Panc1 (cell line): ENCODE measurements around the gene NADSYN1. TPM values are rescaled to one million over a fixed set of nuclear protein-coding genes. Genes with fewer than 3 reads are reported as not detected.
"Not testable (repeated sequence)": the region's sequence is repeated elsewhere in the genome, so short reads cannot be mapped to it uniquely, and the experiment has no call there.

Source experiments
- ATAC-seq: fragments of 200-7000 bp; cut with Tn5 transposase; 2 replicates; pipeline ENCODE4 v1.9.1; 2020; ENCODE audit warnings: mild to moderate bottlenecking, moderate library complexity
- BruUV-seq: library from RNA; stranded (reverse); fragments of 400-500 nt; replicated peaks from 2 replicates; lab custom pipeline; 2021; lab: Mats Ljungman, UMichigan
- CTCF ChIA-PET: fragments of 300-600 bp; sonication (Branson Sonifier 250); formaldehyde crosslinking; loops from one replicate; lab custom pipeline; 2022; ENCODE audit warnings: antibody characterized with exemption; lab: Charles Lee
- POLR2A ChIA-PET: fragments of 300-600 bp; sonication (Branson Sonifier 250); formaldehyde crosslinking; loops from one replicate; lab custom pipeline; 2022; ENCODE audit warnings: antibody characterized with exemption; lab: Charles Lee
- DNase-seq: peaks from one replicate; pipeline ENCODE4 v3.0.0-alpha.2; 2010; ENCODE audit warnings: low read depth, low spot score
- H3K27ac ChIP-seq: 2 replicates; pipeline ENCODE4 v1.5.1; 2011; ENCODE audit warnings: mild to moderate bottlenecking, low read length, inconsistent platforms
- H3K27me3 ChIP-seq: fragments of 200-500 bp; sonication (Bioruptor generic); 2 replicates; pipeline ENCODE4 v1.6.0; 2014; ENCODE audit warnings: low read length, inconsistent platforms; ENCODE audit not compliant: control insufficient read depth, insufficient read depth
- H3K36me3 ChIP-seq: fragments of 200-500 bp; sonication (Bioruptor generic); 2 replicates; pipeline ENCODE4 v1.5.1; 2014; ENCODE audit warnings: inconsistent platforms, mild to moderate bottlenecking, low read length, moderate library complexity; ENCODE audit not compliant: control insufficient read depth, insufficient read depth
- H3K4me1 ChIP-seq: 2 replicates; pipeline ENCODE4 v1.5.1; 2011; ENCODE audit warnings: inconsistent platforms, mild to moderate bottlenecking, low read length, moderate library complexity; ENCODE audit not compliant: control insufficient read depth, insufficient read depth
- H3K4me3 ChIP-seq, 2 experiments: 2 replicates each; pipeline ENCODE4 v1.5.1; 2011 to 2012; ENCODE audit warnings: low read depth in 2 of 2, low read length in 2 of 2, mild to moderate bottlenecking in 2 of 2, inconsistent platforms in 1 of 2, moderate library complexity in 1 of 2
- H3K9me3 ChIP-seq: fragments of 200-500 bp; sonication (Bioruptor generic); 2 replicates; pipeline ENCODE4 v1.5.1; 2014; ENCODE audit warnings: low read depth, mild to moderate bottlenecking, inconsistent platforms, low read length, moderate library complexity; ENCODE audit not compliant: control insufficient read depth, insufficient read depth
- POLR2AphosphoS5 ChIP-seq: IDR thresholded peaks from 2 replicates; pipeline ENCODE4 v1.6.1; 2012; ENCODE audit warnings: mild to moderate bottlenecking, low read depth, low read length, moderate library complexity
- SIN3A ChIP-seq: IDR thresholded peaks from 2 replicates; pipeline ENCODE4 v1.6.1; 2012; ENCODE audit warnings: low read depth, mild to moderate bottlenecking, low read length, moderate library complexity, borderline replicate concordance; ENCODE audit not compliant: insufficient read depth
- TCF7L2 ChIP-seq: IDR thresholded peaks from 2 replicates; pipeline ENCODE4 v1.6.1; 2011; ENCODE audit warnings: mild to moderate bottlenecking, low read depth, low read length, inconsistent platforms
- in situ Hi-C: cut with HindIII; loops from 2 replicates; pipeline ENCODE4 v1.10.0; 2016; ENCODE audit warnings: low sequenced_read_pairs, low pct_unique_long_range_greater_than_20kb
- intact Hi-C: fragments of 100-400 bp; cut with micrococcal nuclease; formaldehyde crosslinking; loops from one replicate; pipeline ENCODE4 v1.10.0; 2022; ENCODE audit not compliant: unreplicated experiment
- total RNA-seq: library from RNA; stranded (reverse); gene quantifications from one replicate; pipeline ENCODE4 v1.2.1, GENCODE V29; 2021; ENCODE audit not compliant: unreplicated experiment
- TF ChIP-seq, protein P1 (sequence below): fragments of 450-650 bp; IDR thresholded peaks from 2 replicates; pipeline ENCODE4 v1.5.1; 2017; ENCODE audit warnings: mild to moderate bottlenecking
- TF ChIP-seq, protein P2 (sequence below), 2 experiments: IDR thresholded peaks; 2 replicates each; pipeline ENCODE4 v1.6.1; 2011 to 2012; ENCODE audit warnings: low read depth in 2 of 2, control low read depth in 1 of 2, low read length in 1 of 2, mild to moderate bottlenecking in 1 of 2, moderate library complexity in 1 of 2; ENCODE audit not compliant: insufficient read depth in 1 of 2

Gene NADSYN1
- total RNA-seq, 1 experiment from 2014 or later = 76.1 TPM

DNA sequence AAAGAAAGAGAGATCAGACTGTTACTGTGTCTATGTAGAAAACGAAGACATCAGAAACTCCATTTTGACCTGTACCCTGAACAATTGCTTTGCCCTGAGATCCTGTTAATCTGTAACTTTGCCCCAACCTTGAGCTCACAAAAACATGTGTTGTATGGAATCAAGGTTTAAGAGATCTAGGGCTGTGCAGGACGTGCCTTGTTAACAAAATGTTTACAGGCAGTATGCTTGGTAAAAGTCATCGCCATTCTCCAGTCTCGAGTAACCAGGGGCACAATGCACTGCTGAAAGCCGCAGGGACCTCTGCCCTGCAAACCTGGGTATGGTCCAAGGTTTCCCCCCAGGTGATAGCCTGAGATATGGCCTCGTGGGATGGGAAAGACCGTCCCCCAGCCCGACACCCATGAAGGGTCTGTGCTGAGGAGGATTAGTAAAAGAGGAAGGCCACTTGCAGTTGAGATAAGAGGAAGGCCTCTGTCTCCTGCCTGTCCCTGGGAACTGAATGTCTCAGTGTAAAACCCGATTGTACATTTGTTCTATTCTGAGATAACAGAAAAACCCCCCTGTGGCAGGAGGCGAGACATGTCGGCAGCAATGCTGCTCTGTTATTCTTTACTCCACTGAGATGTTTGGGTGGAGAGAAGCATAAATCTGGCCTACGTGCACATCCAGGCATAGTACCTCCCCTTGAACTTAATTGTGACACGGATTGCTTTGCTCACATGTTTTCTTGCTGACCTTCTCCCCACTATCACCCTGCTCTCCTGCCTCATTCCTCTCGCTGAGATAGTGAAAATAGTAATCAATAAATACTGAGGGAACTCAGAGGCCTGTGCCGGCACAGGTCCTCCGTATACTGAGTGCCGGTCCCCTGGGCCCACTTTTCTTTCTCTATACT, 82.0 kb downstream of the NADSYN1 start:
- ATAC-seq, in situ Hi-C loops, CTCF ChIA-PET, POLR2A ChIA-PET, H3K27me3 ChIP-seq, BruUV-seq, intact Hi-C loops, H3K27ac ChIP-seq, H3K4me3 ChIP-seq, H3K9me3 ChIP-seq, DNase-seq, H3K36me3 ChIP-seq, H3K4me1 ChIP-seq: not testable (repeated sequence)

DNA sequence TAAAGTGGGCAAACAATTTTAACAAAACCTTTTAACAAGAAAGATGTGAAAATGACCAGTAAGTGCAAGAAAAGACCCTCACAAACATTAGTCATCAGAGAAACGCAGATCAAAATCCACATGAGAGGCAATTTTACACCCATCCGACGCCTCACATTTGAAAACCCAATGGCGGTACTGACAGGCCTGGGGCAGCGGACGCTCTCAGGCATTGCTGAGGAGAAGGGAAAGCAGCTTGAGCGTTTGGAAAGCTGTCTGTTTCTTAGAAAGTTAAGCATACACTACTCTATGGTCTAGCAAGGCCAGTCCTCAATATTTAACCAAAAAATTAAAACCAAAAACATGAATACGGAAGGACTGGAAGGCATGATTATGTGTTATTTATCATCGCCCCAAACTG, 82.8 kb downstream of the NADSYN1 start:
- no peak for TF ChIP-seq SIN3A
- TF ChIP-seq, protein P1, sequence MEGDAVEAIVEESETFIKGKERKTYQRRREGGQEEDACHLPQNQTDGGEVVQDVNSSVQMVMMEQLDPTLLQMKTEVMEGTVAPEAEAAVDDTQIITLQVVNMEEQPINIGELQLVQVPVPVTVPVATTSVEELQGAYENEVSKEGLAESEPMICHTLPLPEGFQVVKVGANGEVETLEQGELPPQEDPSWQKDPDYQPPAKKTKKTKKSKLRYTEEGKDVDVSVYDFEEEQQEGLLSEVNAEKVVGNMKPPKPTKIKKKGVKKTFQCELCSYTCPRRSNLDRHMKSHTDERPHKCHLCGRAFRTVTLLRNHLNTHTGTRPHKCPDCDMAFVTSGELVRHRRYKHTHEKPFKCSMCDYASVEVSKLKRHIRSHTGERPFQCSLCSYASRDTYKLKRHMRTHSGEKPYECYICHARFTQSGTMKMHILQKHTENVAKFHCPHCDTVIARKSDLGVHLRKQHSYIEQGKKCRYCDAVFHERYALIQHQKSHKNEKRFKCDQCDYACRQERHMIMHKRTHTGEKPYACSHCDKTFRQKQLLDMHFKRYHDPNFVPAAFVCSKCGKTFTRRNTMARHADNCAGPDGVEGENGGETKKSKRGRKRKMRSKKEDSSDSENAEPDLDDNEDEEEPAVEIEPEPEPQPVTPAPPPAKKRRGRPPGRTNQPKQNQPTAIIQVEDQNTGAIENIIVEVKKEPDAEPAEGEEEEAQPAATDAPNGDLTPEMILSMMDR = no peak
- TF ChIP-seq POLR2AphosphoS5 = no peak
- no peak for TF ChIP-seq TCF7L2
- TF ChIP-seq, protein P2, sequence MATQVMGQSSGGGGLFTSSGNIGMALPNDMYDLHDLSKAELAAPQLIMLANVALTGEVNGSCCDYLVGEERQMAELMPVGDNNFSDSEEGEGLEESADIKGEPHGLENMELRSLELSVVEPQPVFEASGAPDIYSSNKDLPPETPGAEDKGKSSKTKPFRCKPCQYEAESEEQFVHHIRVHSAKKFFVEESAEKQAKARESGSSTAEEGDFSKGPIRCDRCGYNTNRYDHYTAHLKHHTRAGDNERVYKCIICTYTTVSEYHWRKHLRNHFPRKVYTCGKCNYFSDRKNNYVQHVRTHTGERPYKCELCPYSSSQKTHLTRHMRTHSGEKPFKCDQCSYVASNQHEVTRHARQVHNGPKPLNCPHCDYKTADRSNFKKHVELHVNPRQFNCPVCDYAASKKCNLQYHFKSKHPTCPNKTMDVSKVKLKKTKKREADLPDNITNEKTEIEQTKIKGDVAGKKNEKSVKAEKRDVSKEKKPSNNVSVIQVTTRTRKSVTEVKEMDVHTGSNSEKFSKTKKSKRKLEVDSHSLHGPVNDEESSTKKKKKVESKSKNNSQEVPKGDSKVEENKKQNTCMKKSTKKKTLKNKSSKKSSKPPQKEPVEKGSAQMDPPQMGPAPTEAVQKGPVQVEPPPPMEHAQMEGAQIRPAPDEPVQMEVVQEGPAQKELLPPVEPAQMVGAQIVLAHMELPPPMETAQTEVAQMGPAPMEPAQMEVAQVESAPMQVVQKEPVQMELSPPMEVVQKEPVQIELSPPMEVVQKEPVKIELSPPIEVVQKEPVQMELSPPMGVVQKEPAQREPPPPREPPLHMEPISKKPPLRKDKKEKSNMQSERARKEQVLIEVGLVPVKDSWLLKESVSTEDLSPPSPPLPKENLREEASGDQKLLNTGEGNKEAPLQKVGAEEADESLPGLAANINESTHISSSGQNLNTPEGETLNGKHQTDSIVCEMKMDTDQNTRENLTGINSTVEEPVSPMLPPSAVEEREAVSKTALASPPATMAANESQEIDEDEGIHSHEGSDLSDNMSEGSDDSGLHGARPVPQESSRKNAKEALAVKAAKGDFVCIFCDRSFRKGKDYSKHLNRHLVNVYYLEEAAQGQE (IDR thresholded peaks at IDR 0.05; ENCODE audit: insufficient read depth in 1 of 2, low read depth in 2 of 2, low read length in 1 of 2) = no peak
- no peak overlapping the region for H3K4me3 ChIP-seq
- H3K27me3 ChIP-seq = no peaks in the 10 kb centered on the region
- ChIA-PET POLR2A (no interaction called here), CTCF (no interaction called here)
- DNase-seq (no peak), ATAC-seq (no peak)
- H3K9me3 ChIP-seq = no peaks in the 10 kb centered on the region
- H3K4me1 ChIP-seq = no peaks in the 10 kb centered on the region
- H3K36me3 ChIP-seq = no peaks in the 10 kb centered on the region
- in situ Hi-C loops (no loop called here), intact Hi-C loops (no loop called here)
- BruUV-seq = no TSS peak
- H3K27ac ChIP-seq = no peak overlapping the region

DNA sequence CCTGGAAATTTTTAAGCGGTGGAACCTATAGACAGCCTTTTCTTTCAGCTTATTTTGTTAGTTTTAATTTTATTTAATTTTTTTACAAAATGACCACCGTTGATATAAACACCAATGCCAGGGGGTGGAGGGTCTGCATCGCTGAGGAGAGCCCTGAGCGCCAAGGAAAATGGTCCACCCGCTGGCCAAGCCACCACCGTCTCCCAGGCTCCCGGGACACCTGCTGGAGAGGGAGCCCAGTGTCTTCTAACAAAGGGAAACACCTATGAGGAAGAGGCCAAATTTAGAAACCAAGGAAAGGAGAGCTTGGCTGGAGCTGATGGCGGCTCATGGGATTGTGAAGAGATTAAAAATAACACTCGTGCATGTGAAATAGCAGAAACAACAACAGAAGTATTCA, 84.5 kb downstream of the NADSYN1 start:
- ATAC-seq = no peak
- Histone ChIP-seq H3K27ac (no peak overlapping the region), H3K4me1 (no peaks in the 10 kb centered on the region), H3K4me3 (no peak overlapping the region), H3K27me3 (no peaks in the 10 kb centered on the region), H3K9me3 (no peaks in the 10 kb centered on the region), H3K36me3 (no peaks in the 10 kb centered on the region)
- in situ Hi-C loops = no loop called here
- POLR2A ChIA-PET = no interaction called here
- CTCF ChIA-PET = no interaction called here
- no peak for DNase-seq
- intact Hi-C loops = no loop called here
- TF ChIP-seq TCF7L2 = no peak
- TF ChIP-seq, protein P2 (IDR thresholded peaks at IDR 0.05; ENCODE audit: insufficient read depth in 1 of 2, low read depth in 2 of 2, low read length in 1 of 2) = no peak
- TF ChIP-seq, protein P1 = no peak
- TF ChIP-seq POLR2AphosphoS5 = no peak
- TF ChIP-seq SIN3A = no peak
- no TSS peak for BruUV-seq
